Measurements from ENCODE around the gene RALGAPA1.

GRCh38 chr14:35853225-35853624 is 44.1 kb upstream of the RALGAPA1 start:
- no peak for TF ChIP-seq CTCF (IDR thresholded peaks at IDR 0.05)
- no peak for TF ChIP-seq POLR2A (IDR thresholded peaks at IDR 0.05)
- TF ChIP-seq EP300 (IDR thresholded peaks at IDR 0.05), result no peak
